ENCODE measurements around the gene TSEN2. TPM values are rescaled to one million over a fixed set of nuclear protein-coding genes. Genes with fewer than 3 reads are reported as not detected.
"Not testable (repeated sequence)": the region's sequence is repeated elsewhere in the genome, so short reads cannot be mapped to it uniquely, and the experiment has no call there.

The TSEN2 gene
- total RNA-seq, 1 donor from 2014 or later, result 8.7 TPM

DNA sequence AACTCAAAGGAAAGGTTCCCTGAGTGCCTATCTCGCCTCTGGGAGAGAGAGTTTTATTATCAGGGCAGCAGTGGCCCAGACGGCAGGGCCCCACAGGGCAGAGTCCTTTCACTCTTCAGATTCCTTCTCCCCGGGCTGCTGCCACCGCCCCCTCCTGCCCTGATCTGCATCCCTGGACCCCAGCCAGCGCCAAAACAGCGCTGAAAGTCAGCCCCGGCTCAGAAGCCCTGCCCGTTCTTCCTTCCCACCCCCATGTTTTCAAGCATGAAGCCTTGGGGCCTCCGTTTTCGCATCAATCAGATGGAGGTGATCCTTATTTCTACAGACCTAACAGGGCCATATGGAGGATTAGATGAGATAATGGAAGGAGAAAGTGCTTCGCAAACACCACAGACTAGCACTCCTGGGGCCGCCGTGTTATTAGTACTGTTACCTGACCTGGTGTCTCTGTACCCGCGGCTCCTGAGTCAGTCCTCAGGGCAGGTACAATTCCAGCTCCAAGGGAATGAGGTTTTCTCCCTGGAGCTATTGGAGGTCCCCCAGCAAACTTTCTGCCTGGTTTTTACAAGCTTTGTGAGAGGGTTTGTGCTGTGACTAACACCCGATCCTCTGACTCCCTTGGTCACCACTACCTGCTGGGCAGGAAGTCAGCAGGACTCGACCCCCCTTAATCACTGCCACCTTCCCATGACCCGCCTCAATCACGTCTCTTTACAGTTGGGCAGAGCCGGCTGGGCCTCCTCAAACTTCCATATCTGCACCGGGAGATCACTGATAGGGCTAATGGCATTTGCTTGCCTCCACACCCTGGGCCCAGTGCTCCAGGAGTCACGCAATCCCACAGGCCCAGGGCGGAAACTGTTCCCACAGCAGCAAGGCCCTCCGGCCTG lies 39.5 kb upstream of the TSEN2 start:
- Mint-ChIP-seq H3K4me1 (ENCODE audit: unreplicated experiment) (peaks cover 5% of the 10 kb centered on the region), H3K9me3 (ENCODE audit: unreplicated experiment) (no peaks in the 10 kb centered on the region), H3K36me3 (ENCODE audit: low read depth, unreplicated experiment) (no peaks in the 10 kb centered on the region), H3K27ac (ENCODE audit: unreplicated experiment) (no peak overlapping the region), H3K4me3 (ENCODE audit: unreplicated experiment) (no peak overlapping the region), H3K27me3 (ENCODE audit: unreplicated experiment) (peaks cover 8% of the 10 kb centered on the region)
- TF ChIP-seq, protein P1, sequence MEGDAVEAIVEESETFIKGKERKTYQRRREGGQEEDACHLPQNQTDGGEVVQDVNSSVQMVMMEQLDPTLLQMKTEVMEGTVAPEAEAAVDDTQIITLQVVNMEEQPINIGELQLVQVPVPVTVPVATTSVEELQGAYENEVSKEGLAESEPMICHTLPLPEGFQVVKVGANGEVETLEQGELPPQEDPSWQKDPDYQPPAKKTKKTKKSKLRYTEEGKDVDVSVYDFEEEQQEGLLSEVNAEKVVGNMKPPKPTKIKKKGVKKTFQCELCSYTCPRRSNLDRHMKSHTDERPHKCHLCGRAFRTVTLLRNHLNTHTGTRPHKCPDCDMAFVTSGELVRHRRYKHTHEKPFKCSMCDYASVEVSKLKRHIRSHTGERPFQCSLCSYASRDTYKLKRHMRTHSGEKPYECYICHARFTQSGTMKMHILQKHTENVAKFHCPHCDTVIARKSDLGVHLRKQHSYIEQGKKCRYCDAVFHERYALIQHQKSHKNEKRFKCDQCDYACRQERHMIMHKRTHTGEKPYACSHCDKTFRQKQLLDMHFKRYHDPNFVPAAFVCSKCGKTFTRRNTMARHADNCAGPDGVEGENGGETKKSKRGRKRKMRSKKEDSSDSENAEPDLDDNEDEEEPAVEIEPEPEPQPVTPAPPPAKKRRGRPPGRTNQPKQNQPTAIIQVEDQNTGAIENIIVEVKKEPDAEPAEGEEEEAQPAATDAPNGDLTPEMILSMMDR (IDR thresholded peaks at IDR 0.05; ENCODE audit: unreplicated experiment), result no peak
- DNase-seq (ENCODE audit: low spot score), result no peak

DNA sequence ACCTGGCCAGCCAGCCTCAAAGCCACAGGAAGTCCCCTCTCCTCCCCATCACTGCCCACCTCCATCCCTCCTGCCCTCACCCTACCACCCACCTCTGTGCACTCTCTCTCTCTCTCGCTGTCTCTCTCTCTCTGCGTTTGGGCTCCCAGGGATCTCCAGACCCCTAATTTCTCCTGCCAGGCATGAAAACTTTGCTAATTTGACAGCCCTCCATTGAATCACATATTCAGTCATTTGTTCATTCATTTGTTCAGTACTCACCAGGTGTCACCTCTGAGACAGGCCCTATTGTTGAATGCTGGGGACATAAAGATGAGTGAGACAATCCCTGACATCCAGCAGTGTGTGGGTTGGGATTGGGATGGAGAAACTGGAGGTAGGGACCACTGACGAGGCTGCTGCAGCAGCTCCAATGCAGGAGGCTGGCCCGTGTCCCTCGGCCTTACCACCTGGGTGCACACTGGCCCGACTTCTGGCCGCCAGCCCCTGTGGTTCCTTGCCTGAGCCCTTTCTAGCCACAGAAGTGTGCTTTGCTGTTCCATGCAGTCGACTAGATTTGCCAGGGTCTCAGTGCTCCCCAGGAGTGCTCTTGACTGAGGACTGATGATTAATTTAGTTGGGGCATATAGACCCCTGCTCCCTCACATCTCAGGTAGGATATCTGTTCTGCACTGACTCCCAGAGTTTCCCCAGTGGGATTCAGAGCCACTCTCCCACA lies 38.6 kb upstream of the TSEN2 start:
- Mint-ChIP-seq H3K9me3 (ENCODE audit: unreplicated experiment) (no peaks in the 10 kb centered on the region), H3K36me3 (ENCODE audit: low read depth, unreplicated experiment) (no peaks in the 10 kb centered on the region), H3K4me1 (ENCODE audit: unreplicated experiment) (peaks cover 5% of the 10 kb centered on the region), H3K4me3 (ENCODE audit: unreplicated experiment) (no peak overlapping the region), H3K27ac (ENCODE audit: unreplicated experiment) (no peak overlapping the region), H3K27me3 (ENCODE audit: unreplicated experiment) (peaks cover 8% of the 10 kb centered on the region)
- TF ChIP-seq, protein P1 (IDR thresholded peaks at IDR 0.05; ENCODE audit: unreplicated experiment), result no peak
- DNase-seq (ENCODE audit: low spot score), result no peak

GRCh38 chr3:12446298-12446697 lies 38.0 kb upstream of the TSEN2 start:
- H3K4me3 Mint-ChIP-seq (ENCODE audit: unreplicated experiment), result no peak overlapping the region
- peaks cover 5% of the 10 kb centered on the region for H3K4me1 Mint-ChIP-seq (ENCODE audit: unreplicated experiment)
- peaks cover 8% of the 10 kb centered on the region for H3K27me3 Mint-ChIP-seq (ENCODE audit: unreplicated experiment)
- H3K27ac Mint-ChIP-seq (ENCODE audit: unreplicated experiment), result no peak overlapping the region
- TF ChIP-seq, protein P1 (IDR thresholded peaks at IDR 0.05; ENCODE audit: unreplicated experiment), result no peak
- H3K36me3 Mint-ChIP-seq (ENCODE audit: low read depth, unreplicated experiment), result no peaks in the 10 kb centered on the region
- DNase-seq (ENCODE audit: low spot score), result no peak
- no peaks in the 10 kb centered on the region for H3K9me3 Mint-ChIP-seq (ENCODE audit: unreplicated experiment)

- TF ChIP-seq, protein P1 (IDR thresholded peaks at IDR 0.05; ENCODE audit: unreplicated experiment), result no peak
- H3K4me3 Mint-ChIP-seq (ENCODE audit: unreplicated experiment), result no peak overlapping the region
- DNase-seq (ENCODE audit: low spot score), result no peak
Observed at GRCh38 chr3:12447075-12447474, 37.2 kb upstream of the TSEN2 start.

DNA sequence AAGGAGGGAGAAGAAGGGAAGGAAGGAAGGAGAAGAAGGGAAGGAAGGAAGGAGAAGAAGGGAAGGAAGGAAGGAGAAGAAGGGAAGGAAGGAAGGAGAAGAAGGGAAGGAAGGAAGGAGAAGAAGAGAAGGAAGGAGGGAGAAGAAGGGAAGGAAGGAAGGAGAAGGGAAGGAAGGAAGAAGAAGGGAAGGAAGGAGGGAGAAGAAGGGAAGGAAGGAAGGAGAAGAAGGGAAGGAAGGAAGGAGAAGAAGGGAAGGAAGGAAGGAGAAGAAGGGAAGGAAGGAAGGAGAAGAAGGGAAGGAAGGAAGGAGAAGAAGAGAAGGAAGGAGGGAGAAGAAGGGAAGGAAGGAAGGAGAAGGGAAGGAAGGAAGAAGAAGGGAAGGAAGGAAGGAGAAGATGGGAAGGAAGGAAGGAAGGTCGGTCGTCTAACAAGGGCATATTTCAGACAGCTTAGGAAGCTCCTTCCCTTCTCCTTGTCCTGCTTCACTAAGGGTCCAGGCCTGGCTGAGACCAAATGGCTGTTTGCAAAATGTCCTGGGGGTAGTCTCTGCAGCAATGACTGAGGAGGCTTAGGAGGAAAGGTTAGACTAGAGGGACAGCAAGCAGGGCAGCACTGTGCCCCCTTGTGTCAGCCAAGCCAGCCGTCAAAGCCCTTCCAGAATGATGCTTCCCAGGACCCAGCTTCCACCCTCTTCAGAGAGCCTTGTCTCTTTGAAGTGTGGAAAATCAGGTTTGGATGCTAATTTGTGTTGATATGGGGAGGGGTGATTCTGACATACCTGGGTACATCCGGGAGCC lies 35.7 kb upstream of the TSEN2 start:
- not testable (repeated sequence) for H3K27me3 Mint-ChIP-seq (ENCODE audit: unreplicated experiment); H3K36me3 Mint-ChIP-seq (ENCODE audit: low read depth, unreplicated experiment); H3K27ac Mint-ChIP-seq (ENCODE audit: unreplicated experiment); H3K9me3 Mint-ChIP-seq (ENCODE audit: unreplicated experiment); DNase-seq (ENCODE audit: low spot score); H3K4me1 Mint-ChIP-seq (ENCODE audit: unreplicated experiment); H3K4me3 Mint-ChIP-seq (ENCODE audit: unreplicated experiment)

More at GRCh38 chr3:12447075-12447474, 37.2 kb upstream of the TSEN2 start:
- H3K9me3 Mint-ChIP-seq (ENCODE audit: unreplicated experiment), result no peaks in the 10 kb centered on the region
- H3K36me3 Mint-ChIP-seq (ENCODE audit: low read depth, unreplicated experiment), result no peaks in the 10 kb centered on the region
- H3K4me1 Mint-ChIP-seq (ENCODE audit: unreplicated experiment), result peaks cover 5% of the 10 kb centered on the region
- H3K27me3 Mint-ChIP-seq (ENCODE audit: unreplicated experiment), result peaks cover 8% of the 10 kb centered on the region
- H3K27ac Mint-ChIP-seq (ENCODE audit: unreplicated experiment), result no peak overlapping the region
